ENCODE measurements around the gene CEACAM6. TPM values are rescaled to one million over a fixed set of nuclear protein-coding genes. Genes with fewer than 3 reads are reported as not detected.
A peak's percentile ranks its signal among the peaks of the same experiment; 100 is the strongest.
"Not testable (repeated sequence)": the region's sequence is repeated elsewhere in the genome, so short reads cannot be mapped to it uniquely, and the experiment has no call there.

Gene CEACAM6
- total and polyA plus RNA-seq, 11 donors, result 0.08 to 0.53 (median 0.12) TPM; not detected in 8

GRCh38 chr19:41784312-41784711 lies 29.0 kb downstream of the CEACAM6 start:
- no peak overlapping the region for H3K4me3 ChIP-seq
- WGBS, 4 donors, result 54 to 69% (median 60%) methylated on average over 3 of the region's 3 CpGs
- H3K36me3 ChIP-seq, result no peaks in the 10 kb centered on the region
- H3K4me1 ChIP-seq, result peaks cover 0 to 10% (median 0%) of the 10 kb centered on the region in 12 donors
- H3K27me3 ChIP-seq, result peaks cover 7 to 80% (median 27%) of the 10 kb centered on the region in 9 donors
- DNase-seq (no peak), ATAC-seq (no peak)
- TF ChIP-seq CTCF (IDR thresholded peaks at IDR 0.05) (no peak), POLR2A (IDR thresholded peaks at IDR 0.05) (no peak)
- H3K27ac ChIP-seq, result no peak overlapping the region
- H3K9me3 ChIP-seq, result no peaks in the 10 kb centered on the region
- intact Hi-C loops (cut with DNase I), result no loop called here

GRCh38 chr19:41784743-41785142 lies 29.4 kb downstream of the CEACAM6 start:
- ATAC-seq (no peak), DNase-seq (no peak)
- peaks cover 7 to 82% (median 27%) of the 10 kb centered on the region in 9 donors for H3K27me3 ChIP-seq
- 51 to 59% (median 52%) methylated on average over 4 of the region's 4 CpGs for WGBS, 4 donors
- no peak for TF ChIP-seq POLR2A (IDR thresholded peaks at IDR 0.05)
- no peak for TF ChIP-seq CTCF (IDR thresholded peaks at IDR 0.05)
- no peak overlapping the region for H3K4me3 ChIP-seq
- no peak overlapping the region for H3K27ac ChIP-seq
- no peaks in the 10 kb centered on the region for H3K36me3 ChIP-seq
- intact Hi-C loops (cut with DNase I), result no loop called here
- H3K9me3 ChIP-seq, result no peaks in the 10 kb centered on the region
- H3K4me1 ChIP-seq, result peaks cover 0 to 10% (median 0%) of the 10 kb centered on the region in 12 donors

- TF ChIP-seq POLR2A (IDR thresholded peaks at IDR 0.05) (no peak), CTCF (IDR thresholded peaks at IDR 0.05) (peak; percentile 59 to 79 (median 66))
- H3K36me3 ChIP-seq, result no peaks in the 10 kb centered on the region
- peak in 3 of 5 donors; percentile 37 to 51 (median 50) for DNase-seq
- intact Hi-C loops (cut with DNase I), result no loop called here
- 0 to 5% (median 2%) methylated on average over 10 of the region's 10 CpGs for WGBS, 4 donors
- H3K9me3 ChIP-seq, result no peaks in the 10 kb centered on the region
- ATAC-seq, result peak in 3 of 4 donors; percentile 44 to 63 (median 51)
- H3K4me3 ChIP-seq, result no peak overlapping the region
- peaks cover 3 to 83% (median 27%) of the 10 kb centered on the region in 9 donors for H3K27me3 ChIP-seq
- peaks cover 0 to 10% (median 0%) of the 10 kb centered on the region in 12 donors for H3K4me1 ChIP-seq
- no peak overlapping the region for H3K27ac ChIP-seq
Measured at GRCh38 chr19:41785653-41786052, 30.3 kb downstream of the CEACAM6 start.

- Histone ChIP-seq H3K9me3 (no peaks in the 10 kb centered on the region), H3K36me3 (no peaks in the 10 kb centered on the region), H3K4me3 (no peak overlapping the region), H3K27me3 (peaks cover 8 to 79% (median 27%) of the 10 kb centered on the region in 9 donors), H3K4me1 (peaks cover 0 to 10% (median 0%) of the 10 kb centered on the region in 12 donors), H3K27ac (no peak overlapping the region)
- 64 to 72% (median 68%) methylated on average over 7 of the region's 7 CpGs for WGBS, 4 donors
- ATAC-seq, result no peak
- intact Hi-C loops (cut with DNase I), result no loop called here
- no peak for DNase-seq
- TF ChIP-seq POLR2A (IDR thresholded peaks at IDR 0.05), result no peak
- TF ChIP-seq CTCF (IDR thresholded peaks at IDR 0.05), result no peak
Measured at GRCh38 chr19:41787055-41787454, 31.7 kb downstream of the CEACAM6 start.

GRCh38 chr19:41788518-41788917 lies 33.2 kb downstream of the CEACAM6 start:
- H3K9me3 ChIP-seq; H3K4me3 ChIP-seq; H3K36me3 ChIP-seq; H3K27ac ChIP-seq; DNase-seq; intact Hi-C loops (cut with DNase I); ATAC-seq: not testable (repeated sequence)
- no CpG with 5 or more reads among the region's 1 CpG for WGBS, 4 donors
- Histone ChIP-seq H3K27me3 (peaks cover 7 to 76% (median 20%) of the 10 kb centered on the region in 9 donors), H3K4me1 (peaks cover 0 to 10% (median 0%) of the 10 kb centered on the region in 12 donors)

GRCh38 chr19:41789053-41789452 lies 33.7 kb downstream of the CEACAM6 start:
- H3K4me3 ChIP-seq; H3K27ac ChIP-seq; ATAC-seq; DNase-seq; intact Hi-C loops (cut with DNase I); H3K36me3 ChIP-seq; H3K9me3 ChIP-seq: not testable (repeated sequence)
- Histone ChIP-seq H3K27me3 (peaks cover 7 to 71% (median 18%) of the 10 kb centered on the region in 9 donors), H3K4me1 (peaks cover 0 to 10% (median 0%) of the 10 kb centered on the region in 12 donors)
- WGBS, 4 donors, result 67 to 83% (median 80%) methylated on average over 3 to 5 of the region's 5 CpGs

Data from heart left ventricle (tissue), 16 donors.